ENCODE data around the gene LPAR1.

- TF ChIP-seq ZFP30 (CRISPR knock-in tag; IDR thresholded peaks at IDR 0.05) = no peak
- no peak for TF ChIP-seq ISL1 (CRISPR knock-in tag; IDR thresholded peaks at IDR 0.05)
- no peak for TF ChIP-seq OSR1 (CRISPR knock-in tag; IDR thresholded peaks at IDR 0.05)
- TF ChIP-seq PATZ1 (CRISPR knock-in tag; IDR thresholded peaks at IDR 0.05; ENCODE audit: borderline replicate concordance) = no peak
- TF ChIP-seq CREB5 (CRISPR knock-in tag; IDR thresholded peaks at IDR 0.05; ENCODE audit: low read depth) = no peak
- TF ChIP-seq ARNTL (CRISPR knock-in tag; IDR thresholded peaks at IDR 0.05; ENCODE audit: borderline replicate concordance, low read depth) = no peak
- no peak for TF ChIP-seq ZNF8 (CRISPR knock-in tag; IDR thresholded peaks at IDR 0.05)
- TF ChIP-seq ZFP3 (CRISPR knock-in tag; IDR thresholded peaks at IDR 0.05) = no peak
- TF ChIP-seq RARB (CRISPR knock-in tag; IDR thresholded peaks at IDR 0.05) = no peak
- TF ChIP-seq ZNF70 (CRISPR knock-in tag; IDR thresholded peaks at IDR 0.05) = no peak
Observed at GRCh38 chr9:111037708-111038330, 451 bp downstream of the LPAR1 start.
